Neural cell (in vitro differentiated cells): ENCODE data around the gene LFNG. TPM values are rescaled to one million over a fixed set of nuclear protein-coding genes. Genes with fewer than 3 reads are reported as not detected.

ENCODE experiments used
- H2AFZ ChIP-seq: fragments of 200-600, 300-800 bp; sonication (generic), shearing (Covaris generic); 2 replicates; pipeline ENCODE4 v1.6.0; 2014; ENCODE audit warnings: low read depth, mild to moderate bottlenecking, antibody characterized with exemption, low read length, moderate library complexity
- H3F3A ChIP-seq: fragments of 200-600 bp; shearing (Covaris generic); 2 replicates; pipeline ENCODE4 v1.6.1; 2016; ENCODE audit warnings: mild to moderate bottlenecking, moderate library complexity, mixed read lengths, antibody characterized with exemption, low read length; ENCODE audit not compliant: insufficient read depth, poor library complexity, severe bottlenecking
- H3K27ac ChIP-seq: fragments of 200-600, 300-800 bp; sonication (generic), shearing (Covaris generic); 2 replicates; pipeline ENCODE4 v1.5.1; 2014; ENCODE audit warnings: mild to moderate bottlenecking, low read length, moderate library complexity
- H3K27me3 ChIP-seq: fragments of 300-800, 200-600 bp; sonication (generic), shearing (Covaris generic); 2 replicates; pipeline ENCODE4 v1.6.0; 2014; ENCODE audit warnings: mild to moderate bottlenecking, low read depth, low read length, moderate library complexity; ENCODE audit not compliant: insufficient read depth
- H3K36me3 ChIP-seq: fragments of 300-800, 200-600 bp; sonication (generic), shearing (Covaris generic); 2 replicates; pipeline ENCODE4 v1.5.1; 2014; ENCODE audit warnings: mild to moderate bottlenecking, antibody characterized with exemption, low read length, moderate library complexity; ENCODE audit not compliant: insufficient read depth
- H3K4me2 ChIP-seq: fragments of 300-800, 200-600 bp; sonication (generic), shearing (Covaris generic); 2 replicates; pipeline ENCODE4 v1.6.0; 2014; ENCODE audit warnings: mild to moderate bottlenecking, low read length
- H3K4me3 ChIP-seq: fragments of 300-800, 200-600 bp; sonication (generic), shearing (Covaris generic); 2 replicates; pipeline ENCODE4 v1.5.1; 2014; ENCODE audit warnings: mild to moderate bottlenecking, low read length, moderate library complexity
- H3K79me2 ChIP-seq: fragments of 200-600 bp; shearing (Covaris generic); replicated peaks from 2 replicates; pipeline ENCODE4 v1.6.0; 2014; ENCODE audit warnings: mild to moderate bottlenecking, low read length, moderate library complexity; ENCODE audit not compliant: insufficient read depth
- H3K9ac ChIP-seq: fragments of 300-800, 200-600 bp; sonication (generic), shearing (Covaris generic); 2 replicates; pipeline ENCODE4 v1.6.1; 2016; ENCODE audit warnings: mild to moderate bottlenecking, low read length, mixed read lengths
- H3K9me2 ChIP-seq: fragments of 200-600 bp; shearing (Covaris generic); 2 replicates; pipeline ENCODE4 v1.6.1; 2016; ENCODE audit warnings: mild to moderate bottlenecking, low read length, mixed read lengths; ENCODE audit not compliant: insufficient read depth
- H3K9me3 ChIP-seq: fragments of 200-600, 300-800 bp; sonication (generic), shearing (Covaris generic); 2 replicates; pipeline ENCODE4 v1.6.1; 2016; ENCODE audit warnings: mild to moderate bottlenecking, mixed run types, low read length, moderate library complexity, mixed read lengths
- H4K20me1 ChIP-seq: fragments of 200-600 bp; shearing (Covaris generic); 2 replicates; pipeline ENCODE4 v1.6.1; 2016; ENCODE audit warnings: mild to moderate bottlenecking, mixed run types; ENCODE audit not compliant: insufficient read depth
- CTCF ChIP-seq: fragments of 450-650 bp; IDR thresholded peaks from 2 replicates; pipeline ENCODE4 v1.5.1; 2014; ENCODE audit warnings: antibody characterized with exemption, mild to moderate bottlenecking, moderate library complexity; ENCODE audit not compliant: poor library complexity, severe bottlenecking
- EP300 ChIP-seq: fragments of 450-650 bp; conservative IDR thresholded peaks from 2 replicates; pipeline ENCODE4 v1.6.1; 2014; ENCODE audit warnings: antibody characterized with exemption, mild to moderate bottlenecking, moderate library complexity; ENCODE audit not compliant: poor library complexity, severe bottlenecking
- EZH2 ChIP-seq: fragments of 200-600, 300-800 bp; shearing (Covaris generic), sonication (generic); IDR thresholded peaks from 2 replicates; pipeline ENCODE4 v1.6.1; 2014; ENCODE audit warnings: antibody characterized with exemption, low read length, borderline replicate concordance, mild to moderate bottlenecking; ENCODE audit not compliant: insufficient read depth, poor library complexity, severe bottlenecking
- MXI1 ChIP-seq: fragments of 450-650 bp; conservative IDR thresholded peaks from 2 replicates; pipeline ENCODE4 v1.6.1; 2014; ENCODE audit warnings: antibody characterized with exemption, mild to moderate bottlenecking; ENCODE audit not compliant: poor library complexity, severe bottlenecking
- POLR2AphosphoS5 ChIP-seq: IDR thresholded peaks from 2 replicates; pipeline ENCODE4 v1.6.1; 2012
- RAD21 ChIP-seq: fragments of 450-650 bp; conservative IDR thresholded peaks from 2 replicates; pipeline ENCODE4 v1.6.1; 2014; ENCODE audit warnings: antibody characterized with exemption, mild to moderate bottlenecking, moderate library complexity
- REST ChIP-seq: IDR thresholded peaks from 2 replicates; pipeline ENCODE4 v1.6.1; 2012; ENCODE audit warnings: borderline replicate concordance
- SMC3 ChIP-seq: fragments of 450-650 bp; conservative IDR thresholded peaks from 2 replicates; pipeline ENCODE4 v1.6.1; 2014; ENCODE audit warnings: antibody characterized with exemption, mild to moderate bottlenecking, moderate library complexity; ENCODE audit not compliant: poor library complexity
- TAF1 ChIP-seq: IDR thresholded peaks from 2 replicates; pipeline ENCODE4 v1.6.1; 2012; ENCODE audit warnings: low read depth
- polyA plus RNA-seq: library from polyadenylated mRNA; depleted of rRNA; stranded (reverse); fragments of >200 nt; gene quantifications from 2 replicates; pipeline ENCODE4 v1.2.3, GENCODE V29; 2014

Gene LFNG
- polyA plus RNA-seq, 1 donor from 2014 or later, result 0.30 TPM

GRCh38 chr7:2471022-2471329 lies 48.6 kb upstream of the LFNG start:
- H3K9me3 ChIP-seq, result no peaks in the 10 kb centered on the region
- H3K4me2 ChIP-seq, result no peak overlapping the region
- H3K9me2 ChIP-seq, result no peaks in the 10 kb centered on the region
- TF ChIP-seq POLR2AphosphoS5 (no peak), REST (no peak), TAF1 (no peak), CTCF (no peak), RAD21 (no peak), MXI1 (no peak), EZH2 (no peak), EP300 (no peak), SMC3 (no peak)
- H2AFZ ChIP-seq, result no peak overlapping the region
- no peak overlapping the region for H3K4me3 ChIP-seq
- H3F3A ChIP-seq, result no peaks in the 10 kb centered on the region
- H3K9ac ChIP-seq, result no peak overlapping the region
- no peaks in the 10 kb centered on the region for H3K79me2 ChIP-seq
- no peaks in the 10 kb centered on the region for H3K27me3 ChIP-seq
- H3K36me3 ChIP-seq, result no peaks in the 10 kb centered on the region
- H3K27ac ChIP-seq, result no peak overlapping the region
- H4K20me1 ChIP-seq, result no peaks in the 10 kb centered on the region

- no peak overlapping the region for H3K4me3 ChIP-seq
- no peaks in the 10 kb centered on the region for H3K36me3 ChIP-seq
- H3K27ac ChIP-seq, result no peak overlapping the region
- no peaks in the 10 kb centered on the region for H3K9me3 ChIP-seq
- no peaks in the 10 kb centered on the region for H3K79me2 ChIP-seq
- H3F3A ChIP-seq, result no peaks in the 10 kb centered on the region
- H4K20me1 ChIP-seq, result no peaks in the 10 kb centered on the region
- no peak overlapping the region for H3K4me2 ChIP-seq
- H3K9ac ChIP-seq, result no peak overlapping the region
- TF ChIP-seq TAF1 (no peak), MXI1 (no peak), EZH2 (no peak), POLR2AphosphoS5 (no peak), SMC3 (no peak)
- no peaks in the 10 kb centered on the region for H3K9me2 ChIP-seq
- no peaks in the 10 kb centered on the region for H3K27me3 ChIP-seq
- no peak overlapping the region for H2AFZ ChIP-seq
Observed at GRCh38 chr7:2471396-2471795, 48.2 kb upstream of the LFNG start.

- Histone ChIP-seq H3K27me3 (no peaks in the 10 kb centered on the region), H3F3A (no peaks in the 10 kb centered on the region), H3K9me3 (no peaks in the 10 kb centered on the region), H3K9ac (no peak overlapping the region), H3K79me2 (no peaks in the 10 kb centered on the region), H3K4me2 (no peak overlapping the region), H2AFZ (no peak overlapping the region), H3K36me3 (no peaks in the 10 kb centered on the region), H4K20me1 (no peaks in the 10 kb centered on the region), H3K9me2 (no peaks in the 10 kb centered on the region), H3K27ac (no peak overlapping the region), H3K4me3 (no peak overlapping the region)
- TF ChIP-seq RAD21 (no peak), REST (no peak), MXI1 (no peak), EZH2 (no peak), EP300 (no peak), CTCF (no peak), POLR2AphosphoS5 (no peak), SMC3 (no peak), TAF1 (no peak)
Observed at GRCh38 chr7:2472739-2473138, 46.8 kb upstream of the LFNG start.
